Activated T-cell treated with anti-CD3 and anti-CD28 coated beads for 24 hours (primary cell): ENCODE results near the gene SEC14L6.

Experiments used
- DNase-seq: peaks from one replicate; pipeline ENCODE4 v3.0.0-alpha.2; 2020; ENCODE audit warnings: low read depth

Gene SEC14L6

GRCh38 chr22:30495041-30495784 is 51.3 kb downstream of the SEC14L6 start:
- no peak for DNase-seq

GRCh38 chr22:30492144-30492543 is 54.4 kb downstream of the SEC14L6 start:
- no peak for DNase-seq

- DNase-seq: no peak
These were observed 55.2 kb downstream of the SEC14L6 start for GRCh38 chr22:30491381-30491780.

- no peak for DNase-seq
These were observed 56.1 kb downstream of the SEC14L6 start for GRCh38 chr22:30490399-30490798.

GRCh38 chr22:30488121-30488520 is 58.4 kb downstream of the SEC14L6 start:
- no peak for DNase-seq

GRCh38 chr22:30486661-30487115 is 59.9 kb downstream of the SEC14L6 start:
- DNase-seq: no peak

- no peak for DNase-seq
These were observed 60.4 kb downstream of the SEC14L6 start for GRCh38 chr22:30486118-30486517.

GRCh38 chr22:30485362-30485988 is 61.1 kb downstream of the SEC14L6 start:
- peak; percentile 66 for DNase-seq

- DNase-seq: no peak
These were observed 63.4 kb downstream of the SEC14L6 start for GRCh38 chr22:30483169-30483568.

- no peak for DNase-seq
These were observed 64.8 kb downstream of the SEC14L6 start for GRCh38 chr22:30481711-30482110.

- DNase-seq: no peak
These were observed 66.6 kb downstream of the SEC14L6 start for GRCh38 chr22:30479981-30480380.

- no peak for DNase-seq
These were observed 71.7 kb downstream of the SEC14L6 start for GRCh38 chr22:30474683-30475424.

GRCh38 chr22:30474121-30474520 is 72.4 kb downstream of the SEC14L6 start:
- no peak for DNase-seq

GRCh38 chr22:30472994-30473720 is 73.4 kb downstream of the SEC14L6 start:
- no peak for DNase-seq
